Stomach (tissue), 4 donors: ENCODE measurements around the gene CEP41.

Experiments
- CTCF ChIP-seq, 7 experiments: fragments of 450-650 bp in 4 of 7; fragments of 200-600 bp in 3 of 7; sonication (generic) in 3 of 7; IDR thresholded peaks; one replicate each; pipeline ENCODE4 v1.5.1; 2016 to 2019; ENCODE audit warnings: antibody characterized with exemption in 7 of 7, control low read depth in 2 of 7, mild to moderate bottlenecking in 1 of 7
- POLR2A ChIP-seq, 4 donors: fragments of 450-650 bp; IDR thresholded peaks; one replicate each; pipeline ENCODE4 v1.6.1; 2016; ENCODE audit warnings: antibody characterized with exemption in 4 of 4, control low read depth in 2 of 4, mild to moderate bottlenecking in 1 of 4, moderate library complexity in 1 of 4
- POLR2AphosphoS5 ChIP-seq, 3 donors: sonication (generic); formaldehyde crosslinking; IDR thresholded peaks; one replicate each; pipeline ENCODE4 v1.6.1; 2016; ENCODE audit warnings: antibody characterized with exemption in 3 of 3

- TF ChIP-seq CTCF (IDR thresholded peaks at IDR 0.05) (no peak), POLR2AphosphoS5 (IDR thresholded peaks at IDR 0.05) (no peak), POLR2A (IDR thresholded peaks at IDR 0.05) (no peak)
These were observed 75.7 kb downstream of the CEP41 start for GRCh38 chr7:130365088-130365487.
